C4-2B (cell line): Measurements from ENCODE around the gene LCN6.

ENCODE experiments used
- H3K27ac ChIP-seq: fragments of 450-650 bp; 2 replicates; pipeline ENCODE4 v1.5.1; 2017
- CTCF ChIP-seq: fragments of 450-650 bp; conservative IDR thresholded peaks from 2 replicates; pipeline ENCODE4 v1.5.1; 2017; ENCODE audit warnings: mild to moderate bottlenecking
- ZFX ChIP-seq: fragments of 450-650 bp; IDR thresholded peaks from 2 replicates; pipeline ENCODE4 v1.6.1; 2017

Gene LCN6

GRCh38 chr9:136784997-136785361 is 36.7 kb upstream of the LCN6 start:
- H3K27ac ChIP-seq: no peak overlapping the region
- no peak for TF ChIP-seq ZFX
- TF ChIP-seq CTCF: no peak

- TF ChIP-seq CTCF (peak; percentile 74), ZFX (no peak)
- H3K27ac ChIP-seq: no peak overlapping the region
These were observed 36.1 kb upstream of the LCN6 start for GRCh38 chr9:136784249-136784996.

- no peak for TF ChIP-seq CTCF
- TF ChIP-seq ZFX: no peak
These were observed 34.1 kb upstream of the LCN6 start for GRCh38 chr9:136782452-136782851.

GRCh38 chr9:136779808-136780207 is 31.5 kb upstream of the LCN6 start:
- no peak for TF ChIP-seq ZFX
- no peak for TF ChIP-seq CTCF
- H3K27ac ChIP-seq: no peak overlapping the region

More at GRCh38 chr9:136782452-136782851, 34.1 kb upstream of the LCN6 start:
- H3K27ac ChIP-seq: no peak overlapping the region

- H3K27ac ChIP-seq: no peak overlapping the region
- TF ChIP-seq CTCF: no peak
- TF ChIP-seq ZFX: no peak
These were observed 29.0 kb upstream of the LCN6 start for GRCh38 chr9:136777359-136777758.

GRCh38 chr9:136776947-136777346 is 28.6 kb upstream of the LCN6 start:
- TF ChIP-seq ZFX: no peak
- TF ChIP-seq CTCF: no peak
- H3K27ac ChIP-seq: no peak overlapping the region

- TF ChIP-seq CTCF (no peak), ZFX (no peak)
- H3K27ac ChIP-seq: no peak overlapping the region
These were observed 26.9 kb upstream of the LCN6 start for GRCh38 chr9:136775191-136775590.
